ENCODE data around the gene HDC. TPM values are rescaled to one million over a fixed set of nuclear protein-coding genes. Genes with fewer than 3 reads are reported as not detected.

Gene HDC
- total and polyA plus RNA-seq, 2 donors (not counting 3 experiments of a cell fraction or from before 2014, with no cell fraction given) = not detected

DNA sequence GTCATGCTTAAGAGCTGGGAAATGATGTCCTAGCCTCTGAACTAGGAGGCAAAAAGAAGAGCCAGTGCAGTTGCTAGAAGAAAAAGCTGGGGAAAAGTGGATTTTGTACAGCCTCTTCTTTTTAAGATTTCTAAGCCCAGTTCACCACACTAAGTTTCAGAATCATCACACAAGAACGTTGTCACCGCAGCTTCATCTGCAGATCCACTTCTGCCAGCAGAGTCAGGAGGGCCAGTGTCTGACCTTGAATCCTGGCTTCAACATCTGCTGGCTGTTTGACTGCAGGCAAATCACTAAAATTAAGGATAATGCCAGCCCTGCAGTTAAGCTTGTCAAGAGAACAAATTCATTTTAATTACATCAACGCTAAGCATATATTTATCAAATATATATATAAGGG, 36.2 kb downstream of the HDC start:
- dilution Hi-C loops (cut with MboI; ENCODE audit: extremely low pct_ligation_motif_present, low sequenced_read_pairs) = no loop called here
- DNase-seq (ENCODE audit: low read depth, low spot score) (no peak), FAIRE-seq (no peak)
- Histone ChIP-seq H3K4me2 (ENCODE audit: insufficient read depth, low read length) (no peak overlapping the region), H3K9me1 (replicated peaks; ENCODE audit: control insufficient read depth, extremely low read depth, insufficient read depth, low read length) (no peaks in the 10 kb centered on the region), H3K9ac (replicated peaks; ENCODE audit: extremely low read depth, insufficient read depth, low read length) (no peak overlapping the region), H3K27me3 (ENCODE audit: control insufficient read depth in 2 of 2, insufficient read depth in 2 of 2, low read length in 2 of 2) (no peaks in the 10 kb centered on the region), H3K4me1 (ENCODE audit: control insufficient read depth, extremely low read depth, insufficient read depth, low read length) (no peaks in the 10 kb centered on the region), H3K9me3 (replicated peaks; ENCODE audit: control insufficient read depth, insufficient read depth, low read length) (no peaks in the 10 kb centered on the region), H3K79me2 (ENCODE audit: control insufficient read depth, insufficient read depth, low read length) (no peaks in the 10 kb centered on the region), H3K27ac (ENCODE audit: insufficient read depth, low read depth, low read length) (no peak overlapping the region), H3K36me3 (ENCODE audit: control insufficient read depth in 2 of 2, extremely low read depth in 1 of 2, insufficient read depth in 2 of 2, low read length in 2 of 2) (no peaks in the 10 kb centered on the region), H4K20me1 (replicated peaks; ENCODE audit: control insufficient read depth, extremely low read depth, insufficient read depth, low read length) (no peaks in the 10 kb centered on the region), H3K4me3 (replicated peaks in 1 of 3; ENCODE audit: insufficient read depth in 1 of 3, low read depth in 1 of 3, low read length in 3 of 3) (no peak overlapping the region), H2AFZ (ENCODE audit: low read depth, low read length) (no peak overlapping the region)
- intact Hi-C loops (cut with micrococcal nuclease) = no loop called here
- BruUV-seq (replicated peaks) = no TSS peak
- no peak for TF ChIP-seq POLR2AphosphoS5 (IDR thresholded peaks at IDR 0.05; ENCODE audit: insufficient read depth, low read depth, low read length)
- TF ChIP-seq MYC (IDR thresholded peaks at IDR 0.05; ENCODE audit: low read depth, low read length) = no peak
- no peak for TF ChIP-seq FOS (IDR thresholded peaks at IDR 0.05; ENCODE audit: borderline replicate concordance, insufficient read depth, low read length)
- no peak for TF ChIP-seq CTCF (IDR thresholded peaks at IDR 0.05; ENCODE audit: extremely low read depth in 1 of 2, insufficient read depth in 1 of 2, low read depth in 1 of 2, low read length in 2 of 2)
- no peak for TF ChIP-seq POLR2A (IDR thresholded peaks at IDR 0.05; ENCODE audit: low read depth, low read length)
- POLR2A ChIA-PET = no interaction called here
- CTCF ChIA-PET = interaction anchor here (0.7 to 1.3 kb wide), 3 partner anchors 10 to 39 kb away, joined by 3 to 5 read pairs (median 3); no protein-coding TSS in a partner anchor

DNA sequence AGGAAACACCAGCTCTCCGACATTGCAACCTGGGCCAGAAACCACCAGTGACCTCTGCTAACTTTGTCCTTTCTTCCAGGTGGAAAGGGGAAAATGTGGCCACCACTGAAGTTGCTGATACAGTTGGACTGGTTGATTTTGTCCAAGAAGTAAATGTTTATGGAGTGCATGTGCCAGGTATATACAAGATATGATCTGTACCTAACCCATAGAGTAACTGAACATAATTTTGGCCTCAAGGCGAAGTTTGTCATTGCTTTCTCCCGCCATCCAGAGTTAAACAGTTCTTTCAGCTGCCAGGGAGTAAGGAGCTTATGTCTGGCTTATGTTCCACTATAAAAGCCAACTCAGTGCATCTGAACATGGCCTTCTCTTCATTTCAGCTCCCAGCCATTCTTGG, 36.7 kb downstream of the HDC start:
- Histone ChIP-seq H3K27ac (ENCODE audit: insufficient read depth, low read depth, low read length) (no peak overlapping the region), H4K20me1 (replicated peaks; ENCODE audit: control insufficient read depth, extremely low read depth, insufficient read depth, low read length) (no peaks in the 10 kb centered on the region), H3K27me3 (ENCODE audit: control insufficient read depth in 2 of 2, insufficient read depth in 2 of 2, low read length in 2 of 2) (no peaks in the 10 kb centered on the region), H3K4me3 (replicated peaks in 1 of 3; ENCODE audit: insufficient read depth in 1 of 3, low read depth in 1 of 3, low read length in 3 of 3) (no peak overlapping the region), H3K9me1 (replicated peaks; ENCODE audit: control insufficient read depth, extremely low read depth, insufficient read depth, low read length) (no peaks in the 10 kb centered on the region), H2AFZ (ENCODE audit: low read depth, low read length) (no peak overlapping the region), H3K4me1 (ENCODE audit: control insufficient read depth, extremely low read depth, insufficient read depth, low read length) (no peaks in the 10 kb centered on the region), H3K79me2 (ENCODE audit: control insufficient read depth, insufficient read depth, low read length) (no peaks in the 10 kb centered on the region), H3K9me3 (replicated peaks; ENCODE audit: control insufficient read depth, insufficient read depth, low read length) (no peaks in the 10 kb centered on the region), H3K4me2 (ENCODE audit: insufficient read depth, low read length) (no peak overlapping the region), H3K9ac (replicated peaks; ENCODE audit: extremely low read depth, insufficient read depth, low read length) (no peak overlapping the region), H3K36me3 (ENCODE audit: control insufficient read depth in 2 of 2, extremely low read depth in 1 of 2, insufficient read depth in 2 of 2, low read length in 2 of 2) (no peaks in the 10 kb centered on the region)
- POLR2A ChIA-PET = no interaction called here
- TF ChIP-seq MYC (IDR thresholded peaks at IDR 0.05; ENCODE audit: low read depth, low read length) (no peak), POLR2AphosphoS5 (IDR thresholded peaks at IDR 0.05; ENCODE audit: insufficient read depth, low read depth, low read length) (no peak), MAX (IDR thresholded peaks at IDR 0.05; ENCODE audit: insufficient read depth, insufficient read length) (no peak), POLR2A (IDR thresholded peaks at IDR 0.05; ENCODE audit: low read depth, low read length) (no peak)
- no TSS peak for BruUV-seq (replicated peaks)
- CTCF ChIA-PET = interaction anchor here (0.7 to 1.3 kb wide), 3 partner anchors 9 to 40 kb away, joined by 3 to 5 read pairs (median 3); no protein-coding TSS in a partner anchor
- intact Hi-C loops (cut with micrococcal nuclease) (no loop called here), dilution Hi-C loops (cut with MboI; ENCODE audit: extremely low pct_ligation_motif_present, low sequenced_read_pairs) (no loop called here)
- DNase-seq (ENCODE audit: low read depth, low spot score) = no peak
- no peak for FAIRE-seq
